Neural cell (in vitro differentiated cells): ENCODE measurements around the gene FJX1. TPM values are rescaled to one million over a fixed set of nuclear protein-coding genes. Genes with fewer than 3 reads are reported as not detected.

Source experiments
- H2AFZ ChIP-seq: fragments of 200-600, 300-800 bp; sonication (generic), shearing (Covaris generic); 2 replicates; pipeline ENCODE4 v1.6.0; 2014; ENCODE audit warnings: low read depth, mild to moderate bottlenecking, antibody characterized with exemption, low read length, moderate library complexity
- H3F3A ChIP-seq: fragments of 200-600 bp; shearing (Covaris generic); 2 replicates; pipeline ENCODE4 v1.6.1; 2016; ENCODE audit warnings: mild to moderate bottlenecking, moderate library complexity, mixed read lengths, antibody characterized with exemption, low read length; ENCODE audit not compliant: insufficient read depth, poor library complexity, severe bottlenecking
- H3K27ac ChIP-seq: fragments of 200-600, 300-800 bp; sonication (generic), shearing (Covaris generic); 2 replicates; pipeline ENCODE4 v1.5.1; 2014; ENCODE audit warnings: mild to moderate bottlenecking, low read length, moderate library complexity
- H3K27me3 ChIP-seq: fragments of 300-800, 200-600 bp; sonication (generic), shearing (Covaris generic); 2 replicates; pipeline ENCODE4 v1.6.0; 2014; ENCODE audit warnings: mild to moderate bottlenecking, low read depth, low read length, moderate library complexity; ENCODE audit not compliant: insufficient read depth
- H3K36me3 ChIP-seq: fragments of 300-800, 200-600 bp; sonication (generic), shearing (Covaris generic); 2 replicates; pipeline ENCODE4 v1.5.1; 2014; ENCODE audit warnings: mild to moderate bottlenecking, antibody characterized with exemption, low read length, moderate library complexity; ENCODE audit not compliant: insufficient read depth
- H3K4me2 ChIP-seq: fragments of 300-800, 200-600 bp; sonication (generic), shearing (Covaris generic); 2 replicates; pipeline ENCODE4 v1.6.0; 2014; ENCODE audit warnings: mild to moderate bottlenecking, low read length
- H3K4me3 ChIP-seq: fragments of 300-800, 200-600 bp; sonication (generic), shearing (Covaris generic); 2 replicates; pipeline ENCODE4 v1.5.1; 2014; ENCODE audit warnings: mild to moderate bottlenecking, low read length, moderate library complexity
- H3K79me2 ChIP-seq: fragments of 200-600 bp; shearing (Covaris generic); replicated peaks from 2 replicates; pipeline ENCODE4 v1.6.0; 2014; ENCODE audit warnings: mild to moderate bottlenecking, low read length, moderate library complexity; ENCODE audit not compliant: insufficient read depth
- H3K9ac ChIP-seq: fragments of 300-800, 200-600 bp; sonication (generic), shearing (Covaris generic); 2 replicates; pipeline ENCODE4 v1.6.1; 2016; ENCODE audit warnings: mild to moderate bottlenecking, low read length, mixed read lengths
- H3K9me2 ChIP-seq: fragments of 200-600 bp; shearing (Covaris generic); 2 replicates; pipeline ENCODE4 v1.6.1; 2016; ENCODE audit warnings: mild to moderate bottlenecking, low read length, mixed read lengths; ENCODE audit not compliant: insufficient read depth
- H3K9me3 ChIP-seq: fragments of 200-600, 300-800 bp; sonication (generic), shearing (Covaris generic); 2 replicates; pipeline ENCODE4 v1.6.1; 2016; ENCODE audit warnings: mild to moderate bottlenecking, mixed run types, low read length, moderate library complexity, mixed read lengths
- H4K20me1 ChIP-seq: fragments of 200-600 bp; shearing (Covaris generic); 2 replicates; pipeline ENCODE4 v1.6.1; 2016; ENCODE audit warnings: mild to moderate bottlenecking, mixed run types; ENCODE audit not compliant: insufficient read depth
- EP300 ChIP-seq: fragments of 450-650 bp; conservative IDR thresholded peaks from 2 replicates; pipeline ENCODE4 v1.6.1; 2014; ENCODE audit warnings: antibody characterized with exemption, mild to moderate bottlenecking, moderate library complexity; ENCODE audit not compliant: poor library complexity, severe bottlenecking
- EZH2 ChIP-seq: fragments of 200-600, 300-800 bp; shearing (Covaris generic), sonication (generic); IDR thresholded peaks from 2 replicates; pipeline ENCODE4 v1.6.1; 2014; ENCODE audit warnings: antibody characterized with exemption, low read length, borderline replicate concordance, mild to moderate bottlenecking; ENCODE audit not compliant: insufficient read depth, poor library complexity, severe bottlenecking
- MXI1 ChIP-seq: fragments of 450-650 bp; conservative IDR thresholded peaks from 2 replicates; pipeline ENCODE4 v1.6.1; 2014; ENCODE audit warnings: antibody characterized with exemption, mild to moderate bottlenecking; ENCODE audit not compliant: poor library complexity, severe bottlenecking
- POLR2AphosphoS5 ChIP-seq: IDR thresholded peaks from 2 replicates; pipeline ENCODE4 v1.6.1; 2012
- RAD21 ChIP-seq: fragments of 450-650 bp; conservative IDR thresholded peaks from 2 replicates; pipeline ENCODE4 v1.6.1; 2014; ENCODE audit warnings: antibody characterized with exemption, mild to moderate bottlenecking, moderate library complexity
- SMC3 ChIP-seq: fragments of 450-650 bp; conservative IDR thresholded peaks from 2 replicates; pipeline ENCODE4 v1.6.1; 2014; ENCODE audit warnings: antibody characterized with exemption, mild to moderate bottlenecking, moderate library complexity; ENCODE audit not compliant: poor library complexity
- TAF1 ChIP-seq: IDR thresholded peaks from 2 replicates; pipeline ENCODE4 v1.6.1; 2012; ENCODE audit warnings: low read depth
- polyA plus RNA-seq: library from polyadenylated mRNA; depleted of rRNA; stranded (reverse); fragments of >200 nt; gene quantifications from 2 replicates; pipeline ENCODE4 v1.2.3, GENCODE V29; 2014
- TF ChIP-seq, protein P1 (sequence below): IDR thresholded peaks from 2 replicates; pipeline ENCODE4 v1.6.1; 2012; ENCODE audit warnings: borderline replicate concordance
- TF ChIP-seq, protein P2 (sequence below): fragments of 450-650 bp; IDR thresholded peaks from 2 replicates; pipeline ENCODE4 v1.5.1; 2014; ENCODE audit warnings: antibody characterized with exemption, mild to moderate bottlenecking, moderate library complexity; ENCODE audit not compliant: poor library complexity, severe bottlenecking

Gene FJX1
- polyA plus RNA-seq, 1 donor from 2014 or later: 56.3 TPM

DNA sequence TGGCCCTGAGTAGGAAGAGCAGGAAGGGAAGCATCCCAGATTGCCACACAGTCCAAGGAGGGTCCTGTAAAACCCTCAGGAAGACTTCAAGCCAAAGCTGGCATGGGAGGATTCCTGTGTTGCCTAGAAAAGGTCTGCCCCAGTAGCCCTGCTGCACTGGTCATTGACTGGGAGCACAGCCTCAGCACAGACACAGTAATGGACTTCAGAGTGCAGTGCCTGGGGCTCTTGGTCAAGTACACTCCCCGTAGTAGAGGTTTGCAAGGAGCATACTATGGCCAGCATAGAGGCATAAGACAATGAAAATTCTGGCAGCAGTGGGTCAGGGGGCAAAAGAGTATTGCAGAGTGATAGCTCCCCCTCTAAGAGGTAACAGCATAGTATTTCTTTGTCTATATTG is 36.2 kb upstream of the FJX1 start:
- H3K36me3 ChIP-seq: no peaks in the 10 kb centered on the region
- H3K27me3 ChIP-seq: no peaks in the 10 kb centered on the region
- no peaks in the 10 kb centered on the region for H3K79me2 ChIP-seq
- H4K20me1 ChIP-seq: no peaks in the 10 kb centered on the region
- no peaks in the 10 kb centered on the region for H3K9me3 ChIP-seq
- H3K9me2 ChIP-seq: no peaks in the 10 kb centered on the region
- H3K4me2 ChIP-seq: no peak overlapping the region
- no peak overlapping the region for H2AFZ ChIP-seq
- no peak overlapping the region for H3K4me3 ChIP-seq
- H3K9ac ChIP-seq: no peak overlapping the region
- peak overlapping the region; percentile 44 for H3K27ac ChIP-seq
- no peaks in the 10 kb centered on the region for H3F3A ChIP-seq
- TF ChIP-seq SMC3 (no peak), RAD21 (no peak), EZH2 (no peak), TAF1 (no peak), POLR2AphosphoS5 (no peak), EP300 (no peak), MXI1 (no peak)
- TF ChIP-seq, protein P1, sequence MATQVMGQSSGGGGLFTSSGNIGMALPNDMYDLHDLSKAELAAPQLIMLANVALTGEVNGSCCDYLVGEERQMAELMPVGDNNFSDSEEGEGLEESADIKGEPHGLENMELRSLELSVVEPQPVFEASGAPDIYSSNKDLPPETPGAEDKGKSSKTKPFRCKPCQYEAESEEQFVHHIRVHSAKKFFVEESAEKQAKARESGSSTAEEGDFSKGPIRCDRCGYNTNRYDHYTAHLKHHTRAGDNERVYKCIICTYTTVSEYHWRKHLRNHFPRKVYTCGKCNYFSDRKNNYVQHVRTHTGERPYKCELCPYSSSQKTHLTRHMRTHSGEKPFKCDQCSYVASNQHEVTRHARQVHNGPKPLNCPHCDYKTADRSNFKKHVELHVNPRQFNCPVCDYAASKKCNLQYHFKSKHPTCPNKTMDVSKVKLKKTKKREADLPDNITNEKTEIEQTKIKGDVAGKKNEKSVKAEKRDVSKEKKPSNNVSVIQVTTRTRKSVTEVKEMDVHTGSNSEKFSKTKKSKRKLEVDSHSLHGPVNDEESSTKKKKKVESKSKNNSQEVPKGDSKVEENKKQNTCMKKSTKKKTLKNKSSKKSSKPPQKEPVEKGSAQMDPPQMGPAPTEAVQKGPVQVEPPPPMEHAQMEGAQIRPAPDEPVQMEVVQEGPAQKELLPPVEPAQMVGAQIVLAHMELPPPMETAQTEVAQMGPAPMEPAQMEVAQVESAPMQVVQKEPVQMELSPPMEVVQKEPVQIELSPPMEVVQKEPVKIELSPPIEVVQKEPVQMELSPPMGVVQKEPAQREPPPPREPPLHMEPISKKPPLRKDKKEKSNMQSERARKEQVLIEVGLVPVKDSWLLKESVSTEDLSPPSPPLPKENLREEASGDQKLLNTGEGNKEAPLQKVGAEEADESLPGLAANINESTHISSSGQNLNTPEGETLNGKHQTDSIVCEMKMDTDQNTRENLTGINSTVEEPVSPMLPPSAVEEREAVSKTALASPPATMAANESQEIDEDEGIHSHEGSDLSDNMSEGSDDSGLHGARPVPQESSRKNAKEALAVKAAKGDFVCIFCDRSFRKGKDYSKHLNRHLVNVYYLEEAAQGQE: no peak
- TF ChIP-seq, protein P2, sequence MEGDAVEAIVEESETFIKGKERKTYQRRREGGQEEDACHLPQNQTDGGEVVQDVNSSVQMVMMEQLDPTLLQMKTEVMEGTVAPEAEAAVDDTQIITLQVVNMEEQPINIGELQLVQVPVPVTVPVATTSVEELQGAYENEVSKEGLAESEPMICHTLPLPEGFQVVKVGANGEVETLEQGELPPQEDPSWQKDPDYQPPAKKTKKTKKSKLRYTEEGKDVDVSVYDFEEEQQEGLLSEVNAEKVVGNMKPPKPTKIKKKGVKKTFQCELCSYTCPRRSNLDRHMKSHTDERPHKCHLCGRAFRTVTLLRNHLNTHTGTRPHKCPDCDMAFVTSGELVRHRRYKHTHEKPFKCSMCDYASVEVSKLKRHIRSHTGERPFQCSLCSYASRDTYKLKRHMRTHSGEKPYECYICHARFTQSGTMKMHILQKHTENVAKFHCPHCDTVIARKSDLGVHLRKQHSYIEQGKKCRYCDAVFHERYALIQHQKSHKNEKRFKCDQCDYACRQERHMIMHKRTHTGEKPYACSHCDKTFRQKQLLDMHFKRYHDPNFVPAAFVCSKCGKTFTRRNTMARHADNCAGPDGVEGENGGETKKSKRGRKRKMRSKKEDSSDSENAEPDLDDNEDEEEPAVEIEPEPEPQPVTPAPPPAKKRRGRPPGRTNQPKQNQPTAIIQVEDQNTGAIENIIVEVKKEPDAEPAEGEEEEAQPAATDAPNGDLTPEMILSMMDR: no peak

DNA sequence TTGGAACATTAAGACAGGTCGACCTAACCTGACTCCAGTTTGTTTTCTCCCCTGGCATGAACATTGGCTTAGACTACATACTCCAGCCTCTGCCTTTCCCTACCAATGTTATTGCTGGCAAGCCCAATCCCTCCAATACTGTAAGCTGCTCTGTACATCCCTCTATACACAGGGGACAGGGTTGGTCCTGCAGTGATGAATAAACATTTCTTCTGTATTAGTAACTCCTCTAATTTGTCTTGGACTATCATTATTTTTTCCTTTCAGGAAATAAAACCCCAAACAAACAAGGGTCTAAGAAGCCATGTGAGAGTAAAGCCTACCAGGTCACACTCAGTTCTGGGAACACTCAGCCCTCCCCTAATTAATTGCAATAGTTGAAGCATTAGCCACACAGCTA is 35.1 kb upstream of the FJX1 start:
- no peaks in the 10 kb centered on the region for H3K36me3 ChIP-seq
- no peaks in the 10 kb centered on the region for H3K79me2 ChIP-seq
- no peak overlapping the region for H2AFZ ChIP-seq
- H3K4me2 ChIP-seq: no peak overlapping the region
- H4K20me1 ChIP-seq: no peaks in the 10 kb centered on the region
- H3K4me3 ChIP-seq: no peak overlapping the region
- H3K27ac ChIP-seq: no peak overlapping the region
- H3K27me3 ChIP-seq: no peaks in the 10 kb centered on the region
- H3F3A ChIP-seq: no peaks in the 10 kb centered on the region
- no peaks in the 10 kb centered on the region for H3K9me2 ChIP-seq
- no peaks in the 10 kb centered on the region for H3K9me3 ChIP-seq
- H3K9ac ChIP-seq: no peak overlapping the region
- TF ChIP-seq SMC3: no peak
- no peak for TF ChIP-seq TAF1
- no peak for TF ChIP-seq MXI1
- no peak for TF ChIP-seq RAD21
- TF ChIP-seq, protein P1: no peak
- TF ChIP-seq, protein P2: no peak
- TF ChIP-seq EP300: no peak
- TF ChIP-seq POLR2AphosphoS5: no peak
- no peak for TF ChIP-seq EZH2
